GM23338 (cell line): ENCODE measurements around the gene CDK2. TPM values are rescaled to one million over a fixed set of nuclear protein-coding genes. Genes with fewer than 3 reads are reported as not detected.
"Not testable (repeated sequence)": the region's sequence is repeated elsewhere in the genome, so short reads cannot be mapped to it uniquely, and the experiment has no call there.

Source experiments
- ATAC-seq: fragments of 200-7000 bp; cut with Tn5 transposase; 3 replicates; pipeline ENCODE4 v1.9.1; 2020
- DNase-seq: peaks from one replicate; pipeline ENCODE4 v3.0.0-alpha.2; 2015; ENCODE audit warnings: low spot score
- H2AFZ ChIP-seq: fragments of 200-600 bp; sonication (generic); 2 replicates; pipeline ENCODE4 v1.8.0; 2016; ENCODE audit warnings: antibody characterized with exemption, mild to moderate bottlenecking, moderate library complexity
- H3F3A ChIP-seq: fragments of 200-600 bp; sonication (generic); replicated peaks from 2 replicates; pipeline ENCODE4 v1.8.0; 2017; ENCODE audit warnings: antibody characterized with exemption, mixed run types, low read depth
- H3K27ac ChIP-seq: fragments of 200-600 bp; sonication (generic); 2 replicates; pipeline ENCODE4 v1.6.1; 2016; ENCODE audit warnings: low read depth
- H3K27me3 ChIP-seq: fragments of 200-600 bp; sonication (generic); 2 replicates; pipeline ENCODE4 v1.8.0; 2016; ENCODE audit warnings: mild to moderate bottlenecking, mixed run types, moderate library complexity; ENCODE audit not compliant: insufficient read depth
- H3K36me3 ChIP-seq: fragments of 200-600 bp; sonication (generic); 2 replicates; pipeline ENCODE4 v1.8.0; 2016; ENCODE audit warnings: mild to moderate bottlenecking; ENCODE audit not compliant: insufficient read depth
- H3K4me1 ChIP-seq: fragments of 200-600 bp; sonication (generic); 2 replicates; pipeline ENCODE4 v1.8.0; 2016; ENCODE audit warnings: mild to moderate bottlenecking, moderate library complexity; ENCODE audit not compliant: insufficient read depth
- H3K4me2 ChIP-seq: fragments of 200-600 bp; sonication (generic); 2 replicates; pipeline ENCODE4 v1.7.1; 2017; ENCODE audit warnings: mixed run types
- H3K4me3 ChIP-seq: fragments of 200-600 bp; sonication (generic); 2 replicates; pipeline ENCODE4 v1.6.1; 2016; ENCODE audit warnings: mixed run types
- H3K79me2 ChIP-seq: fragments of 200-600 bp; sonication (generic); replicated peaks from 2 replicates; pipeline ENCODE4 v1.8.0; 2017; ENCODE audit warnings: mild to moderate bottlenecking; ENCODE audit not compliant: insufficient read depth
- H3K9me2 ChIP-seq: fragments of 200-600 bp; sonication (generic); 2 replicates; pipeline ENCODE4 v1.8.0; 2017; ENCODE audit not compliant: insufficient read depth
- H4K20me1 ChIP-seq: fragments of 200-600 bp; sonication (generic); replicated peaks from 2 replicates; pipeline ENCODE4 v1.8.0; 2017; ENCODE audit warnings: mild to moderate bottlenecking; ENCODE audit not compliant: insufficient read depth
- H3K27ac Mint-ChIP-seq: 2 replicates; pipeline ENCODE4 v1.8.0; 2020; ENCODE audit warnings: inconsistent platforms, mild to moderate bottlenecking, moderate library complexity, mixed read lengths
- H3K27me3 Mint-ChIP-seq: 3 replicates; pipeline ENCODE4 v1.8.0; 2022; ENCODE audit warnings: low read depth, mild to moderate bottlenecking, moderate library complexity, mixed read lengths, inconsistent platforms; ENCODE audit not compliant: insufficient read depth, poor library complexity
- H3K36me3 Mint-ChIP-seq: 3 replicates; pipeline ENCODE4 v1.8.0; 2021; ENCODE audit warnings: low read depth, mild to moderate bottlenecking, inconsistent platforms, moderate library complexity, mixed read lengths
- H3K4me1 Mint-ChIP-seq: 3 replicates; pipeline ENCODE4 v1.8.0; 2020; ENCODE audit warnings: mild to moderate bottlenecking, inconsistent platforms, mixed read lengths
- H3K4me3 Mint-ChIP-seq: 3 replicates; pipeline ENCODE4 v1.8.0; 2021; ENCODE audit warnings: moderate library complexity, mild to moderate bottlenecking, inconsistent platforms, mixed read lengths
- H3K9me3 Mint-ChIP-seq: 3 replicates; pipeline ENCODE4 v1.8.0; 2020; ENCODE audit warnings: moderate library complexity, mild to moderate bottlenecking, inconsistent platforms, mixed read lengths
- CREB1 ChIP-seq: fragments of 250-450 bp; sonication (Bioruptor Pico); IDR thresholded peaks from 2 replicates; pipeline ENCODE4 v1.5.0; 2020; ENCODE audit warnings: low read depth, mild to moderate bottlenecking, moderate library complexity
- ETS1 ChIP-seq: IDR thresholded peaks from 2 replicates; pipeline ENCODE4 v1.6.1; 2016; ENCODE audit warnings: antibody characterized with exemption
- JUNB ChIP-seq: IDR thresholded peaks from one replicate; pipeline ENCODE4 v1.6.1; 2016; ENCODE audit warnings: antibody characterized with exemption; ENCODE audit not compliant: unreplicated experiment
- POLR2AphosphoS5 ChIP-seq: IDR thresholded peaks from 2 replicates; pipeline ENCODE4 v1.6.1; 2016; ENCODE audit warnings: antibody characterized with exemption, low read depth
- STAT1 ChIP-seq: IDR thresholded peaks from one replicate; pipeline ENCODE4 v1.6.1; 2016; ENCODE audit warnings: antibody characterized with exemption; ENCODE audit not compliant: unreplicated experiment
- ZNF114 ChIP-seq: fragments of 250-450 bp; sonication (Bioruptor Pico); IDR thresholded peaks from 2 replicates; pipeline ENCODE4 v1.5.0; 2020; ENCODE audit warnings: mild to moderate bottlenecking, moderate library complexity
- long read RNA-seq: library from polyadenylated mRNA; unstranded; transcript quantifications from one replicate; pipeline ENCODE4 v2.0.0, GENCODE V29; 2020; ENCODE audit not compliant: unreplicated experiment
- polyA plus RNA-seq: library from polyadenylated mRNA; unstranded; fragments of >200 nt; fragmentation: Nextera tagmentation; extraction: Ambion mirVana; gene quantifications from 2 replicates; pipeline ENCODE4 v1.2.1, GENCODE V29; 2016
- total RNA-seq: library from RNA; depleted of rRNA; stranded (reverse); fragments of >200 nt; shearing (Covaris generic); gene quantifications from 2 replicates; pipeline ENCODE4 v1.2.3, GENCODE V29; 2014; rRNA removed

Gene CDK2
- 27.7 and 31.0 TPM in 2 replicates for total RNA-seq
- 14.1 and 15.2 TPM in 2 replicates for polyA plus RNA-seq
- long read RNA-seq, transcript CDK2-201 (7 exons, 2,296 nt): major isoform, 9 of 11 reads
- long read RNA-seq, partial matches to known transcripts: 2 of 11 reads
- long read RNA-seq, other reads (novel, unspliced or antisense): 0 of 11 reads

GRCh38 chr12:55966408-55967281 is at the start of gene CDK2:
Gene CDK2 (plus strand): TSS chr12:55966830. CDS start chr12:55967009, 179 bp downstream.
- H3K36me3 ChIP-seq: 0 out of 2 replicates have a peak, but pooled peaks cover 9% of the 10 kb centered on the region
- DNase-seq (peak; percentile 98), ATAC-seq (peak; percentile 85)
- Mint-ChIP-seq H3K9me3 (no peaks in the 10 kb centered on the region), H3K4me3 (peak within 1 kb of the TSS; percentile 100), H3K36me3 (peaks cover 30% of the 10 kb centered on the region), H3K4me1 (peaks cover 22% of the 10 kb centered on the region), H3K27me3 (peaks cover 4% of the 10 kb centered on the region), H3K27ac (peak within 1 kb of the TSS; percentile 83)
- no peak for TF ChIP-seq STAT1
- no peak for TF ChIP-seq JUNB
- TF ChIP-seq ETS1: 0 out of 2 replicates have a peak, but pooled peaks have one; percentile 13
- peak; percentile 78 for TF ChIP-seq POLR2AphosphoS5
- peak; percentile 81 for TF ChIP-seq CREB1 (CRISPR knock-in tag)
- no peaks in the 10 kb centered on the region for H3F3A ChIP-seq
- H3K4me2 ChIP-seq: peak within 1 kb of the TSS; percentile 88
- H3K9me2 ChIP-seq: no peaks in the 10 kb centered on the region
- H3K79me2 ChIP-seq: peaks cover 31% of the 10 kb centered on the region
- peak within 1 kb of the TSS; percentile 90 for H3K27ac ChIP-seq
- H2AFZ ChIP-seq: peak within 1 kb of the TSS; percentile 82
- peaks cover 17% of the 10 kb centered on the region; the same call in 1 of the 2 replicates for H3K4me1 ChIP-seq
- H3K27me3 ChIP-seq: no peaks in the 10 kb centered on the region
- H3K4me3 ChIP-seq: peak within 1 kb of the TSS; percentile 91
- 0 out of 2 replicates have a peak, but pooled peaks cover 3% of the 10 kb centered on the region for H4K20me1 ChIP-seq

GRCh38 chr12:55919032-55919431 is 47.6 kb upstream of the CDK2 start:
- not testable (repeated sequence) for H3K4me3 ChIP-seq, H3K4me3 Mint-ChIP-seq, H3K9me2 ChIP-seq, H3K27me3 Mint-ChIP-seq, H3K27me3 ChIP-seq, ATAC-seq, H3K4me1 Mint-ChIP-seq, H3K27ac Mint-ChIP-seq, H3K36me3 ChIP-seq, H2AFZ ChIP-seq, H3K4me1 ChIP-seq, DNase-seq, H3F3A ChIP-seq, H3K4me2 ChIP-seq, H3K9me3 Mint-ChIP-seq
- Histone ChIP-seq H3K79me2 (peaks cover 100% of the 10 kb centered on the region), H4K20me1 (peaks cover 25% of the 10 kb centered on the region), H3K27ac (peak overlapping the region; percentile 63; the same call in 1 of the 2 replicates)
- H3K36me3 Mint-ChIP-seq: peaks cover 38% of the 10 kb centered on the region

DNA sequence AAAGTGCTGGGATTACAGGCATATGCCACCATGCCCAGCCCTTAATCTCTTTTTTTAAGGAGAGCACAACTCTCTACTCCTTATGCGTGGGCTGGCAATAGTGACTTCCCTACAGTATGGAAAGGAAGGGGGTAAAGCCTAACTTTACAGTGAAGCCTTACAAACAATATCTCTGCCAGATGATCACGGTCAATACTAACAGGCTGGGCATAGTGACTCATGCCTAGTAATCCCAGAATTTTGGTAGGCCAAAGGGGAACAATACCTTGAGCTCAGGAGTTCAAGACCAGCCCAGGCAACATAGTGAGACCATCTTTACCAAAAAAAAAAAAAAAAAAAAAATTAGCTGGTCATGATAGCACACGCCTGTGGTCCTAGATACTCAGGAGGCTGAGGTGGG is 44.5 kb upstream of the CDK2 start:
- peaks cover 14% of the 10 kb centered on the region for H3K4me1 Mint-ChIP-seq
- H3K27me3 ChIP-seq: no peaks in the 10 kb centered on the region
- H3K27me3 Mint-ChIP-seq: peaks cover 6% of the 10 kb centered on the region
- H4K20me1 ChIP-seq: peaks cover 21% of the 10 kb centered on the region
- ATAC-seq: no peak
- TF ChIP-seq JUNB (no peak), ZNF114 (no peak)
- no peak overlapping the region for H3K4me2 ChIP-seq
- peaks cover 4% of the 10 kb centered on the region; the same call in 1 of the 2 replicates for H3K36me3 ChIP-seq
- H3K4me3 Mint-ChIP-seq: no peak overlapping the region
- H3K27ac ChIP-seq: no peak overlapping the region
- H3K27ac Mint-ChIP-seq: no peak overlapping the region
- H3K4me1 ChIP-seq: peaks cover 8% of the 10 kb centered on the region; the same call in 1 of the 2 replicates
- no peaks in the 10 kb centered on the region; the same call in 2 of the 3 replicates for H3K9me3 Mint-ChIP-seq
- no peaks in the 10 kb centered on the region for H3K9me2 ChIP-seq
- no peak for DNase-seq
- no peak overlapping the region for H2AFZ ChIP-seq
- H3K4me3 ChIP-seq: no peak overlapping the region
- H3F3A ChIP-seq: peaks cover 8% of the 10 kb centered on the region
- H3K36me3 Mint-ChIP-seq: peaks cover 36% of the 10 kb centered on the region
- peaks cover 96% of the 10 kb centered on the region for H3K79me2 ChIP-seq

DNA sequence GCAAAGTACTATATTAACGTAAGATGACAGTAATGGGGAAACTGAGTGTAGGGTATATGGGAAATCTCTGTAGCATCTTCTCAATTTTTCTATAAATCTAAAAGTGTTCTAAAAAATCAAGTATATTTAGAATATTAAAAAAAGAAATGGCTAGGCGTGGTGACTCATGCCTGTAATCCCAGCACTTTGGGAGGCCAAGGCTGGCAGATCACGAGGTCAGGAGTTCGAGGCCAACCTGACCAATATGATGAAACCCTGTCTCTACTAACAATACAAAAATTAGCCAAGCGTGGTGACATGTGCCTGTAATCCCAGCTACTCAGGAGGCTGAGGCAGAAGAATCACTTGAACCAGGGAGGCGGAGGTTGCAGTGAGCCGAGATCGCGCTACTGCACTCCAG is 43.0 kb upstream of the CDK2 start:
- not testable (repeated sequence) for H3K27ac Mint-ChIP-seq, ATAC-seq, H3K4me3 Mint-ChIP-seq

More for the DNA sequence above, 43.0 kb upstream of the CDK2 start:
- H3K9me3 Mint-ChIP-seq, H3K36me3 ChIP-seq, H3K9me2 ChIP-seq, H3K27ac ChIP-seq, H2AFZ ChIP-seq, DNase-seq, H3K27me3 Mint-ChIP-seq, H3K27me3 ChIP-seq, H3K4me2 ChIP-seq, H3K4me3 ChIP-seq: not testable (repeated sequence)
- Histone ChIP-seq H3F3A (peaks cover 14% of the 10 kb centered on the region), H3K79me2 (peaks cover 81% of the 10 kb centered on the region), H4K20me1 (peaks cover 14% of the 10 kb centered on the region), H3K4me1 (peaks cover 12% of the 10 kb centered on the region; the same call in 1 of the 2 replicates)
- Mint-ChIP-seq H3K36me3 (peaks cover 35% of the 10 kb centered on the region), H3K4me1 (peaks cover 14% of the 10 kb centered on the region)
